ENCODE measurements around the gene GRAMD1B. TPM values are rescaled to one million over a fixed set of nuclear protein-coding genes. Genes with fewer than 3 reads are reported as not detected.

Gene GRAMD1B
- total RNA-seq, 1 experiment from 2014 or later: 12.7 TPM

DNA sequence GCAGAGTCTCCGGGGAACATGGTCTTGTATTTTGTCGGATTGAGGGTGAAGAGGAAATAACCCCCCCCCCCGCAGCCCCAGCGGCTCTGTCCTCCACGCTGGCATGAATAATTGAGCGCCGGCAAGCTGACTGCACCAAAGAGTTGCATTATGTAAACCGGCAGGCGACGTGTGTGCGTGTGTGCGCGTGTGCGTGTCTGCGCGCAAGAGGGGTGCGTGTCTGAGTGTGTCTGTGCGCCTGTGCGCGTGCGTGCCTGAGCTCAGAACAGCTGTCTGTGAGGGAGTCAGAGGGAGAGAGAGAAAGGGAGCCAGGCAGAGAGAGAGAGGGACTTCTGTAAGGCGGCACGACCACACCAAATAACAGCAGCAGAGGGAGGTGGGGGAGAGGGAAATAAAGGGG is 129.9 kb downstream of the GRAMD1B start:
- no peaks in the 10 kb centered on the region for H3K9me3 ChIP-seq (ENCODE audit: control insufficient read depth in 1 of 2, insufficient read depth in 1 of 2, low read depth in 1 of 2, low read length in 2 of 2)
- POLR2A ChIA-PET: no interaction called here
- DNase-seq (ENCODE audit: low read depth, low spot score): no peak
- H3K27ac ChIP-seq (ENCODE audit: low read depth, low read length): no peak overlapping the region
- H4K20me1 ChIP-seq (ENCODE audit: insufficient read depth): no peaks in the 10 kb centered on the region
- CTCF ChIA-PET: interaction anchor here (1.8 kb wide), 1 partner anchor 20 kb away, joined by 7 read pairs; no protein-coding TSS in a partner anchor
- H3K79me2 ChIP-seq (ENCODE audit: insufficient read depth, low read length): no peaks in the 10 kb centered on the region
- intact Hi-C loops (cut with micrococcal nuclease): no loop called here
- H2AFZ ChIP-seq (ENCODE audit: low read depth, low read length, poor library complexity, severe bottlenecking): no peak overlapping the region
- H3K36me3 ChIP-seq (ENCODE audit: control insufficient read depth in 1 of 2, insufficient read depth in 2 of 2, low read length in 2 of 2): no peaks in the 10 kb centered on the region
- no peak overlapping the region for H3K9ac ChIP-seq (ENCODE audit: low read length)
- TF ChIP-seq FOSL1 (IDR thresholded peaks at IDR 0.05; ENCODE audit: low read depth) (no peak), CEBPB (IDR thresholded peaks at IDR 0.05; ENCODE audit: low read depth) (no peak), RAD21 (IDR thresholded peaks at IDR 0.05; ENCODE audit: low read depth) (no peak), ZBTB33 (IDR thresholded peaks at IDR 0.05; ENCODE audit: extremely low read depth, insufficient replicate concordance, low read length) (no peak), JUND (IDR thresholded peaks at IDR 0.05) (no peak), EZH2phosphoT487 (IDR thresholded peaks at IDR 0.05; ENCODE audit: borderline replicate concordance) (no peak), SRF (IDR thresholded peaks at IDR 0.05; ENCODE audit: low read depth) (no peak), SIN3A (IDR thresholded peaks at IDR 0.05; ENCODE audit: low read depth) (no peak), YY1 (IDR thresholded peaks at IDR 0.05; ENCODE audit: extremely low read depth, insufficient replicate concordance, low read depth, low read length) (no peak), ELF1 (IDR thresholded peaks at IDR 0.05; ENCODE audit: borderline replicate concordance, low read depth) (no peak), POLR2A (IDR thresholded peaks at IDR 0.05; ENCODE audit: borderline replicate concordance, extremely low read depth, insufficient read depth, insufficient read length) (no peak), ZFX (IDR thresholded peaks at IDR 0.05) (no peak), EGR1 (IDR thresholded peaks at IDR 0.05; ENCODE audit: low read depth) (no peak), EZH2 (IDR thresholded peaks at IDR 0.05) (no peak), TCF7L2 (IDR thresholded peaks at IDR 0.05; ENCODE audit: borderline replicate concordance, extremely low read depth, insufficient read depth, insufficient read length) (no peak), CBX3 (IDR thresholded peaks at IDR 0.05; ENCODE audit: low read depth) (no peak), ZNF274 (IDR thresholded peaks at IDR 0.05; ENCODE audit: low read depth, low read length) (no peak)
- TF ChIP-seq, protein P1, sequence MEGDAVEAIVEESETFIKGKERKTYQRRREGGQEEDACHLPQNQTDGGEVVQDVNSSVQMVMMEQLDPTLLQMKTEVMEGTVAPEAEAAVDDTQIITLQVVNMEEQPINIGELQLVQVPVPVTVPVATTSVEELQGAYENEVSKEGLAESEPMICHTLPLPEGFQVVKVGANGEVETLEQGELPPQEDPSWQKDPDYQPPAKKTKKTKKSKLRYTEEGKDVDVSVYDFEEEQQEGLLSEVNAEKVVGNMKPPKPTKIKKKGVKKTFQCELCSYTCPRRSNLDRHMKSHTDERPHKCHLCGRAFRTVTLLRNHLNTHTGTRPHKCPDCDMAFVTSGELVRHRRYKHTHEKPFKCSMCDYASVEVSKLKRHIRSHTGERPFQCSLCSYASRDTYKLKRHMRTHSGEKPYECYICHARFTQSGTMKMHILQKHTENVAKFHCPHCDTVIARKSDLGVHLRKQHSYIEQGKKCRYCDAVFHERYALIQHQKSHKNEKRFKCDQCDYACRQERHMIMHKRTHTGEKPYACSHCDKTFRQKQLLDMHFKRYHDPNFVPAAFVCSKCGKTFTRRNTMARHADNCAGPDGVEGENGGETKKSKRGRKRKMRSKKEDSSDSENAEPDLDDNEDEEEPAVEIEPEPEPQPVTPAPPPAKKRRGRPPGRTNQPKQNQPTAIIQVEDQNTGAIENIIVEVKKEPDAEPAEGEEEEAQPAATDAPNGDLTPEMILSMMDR (IDR thresholded peaks at IDR 0.05 in 2 of 3, conservative IDR thresholded peaks at IDR 0.05 in 1 of 3; ENCODE audit: borderline replicate concordance in 1 of 3, insufficient read depth in 1 of 3, low read depth in 2 of 3, low read length in 2 of 3): no peak
- no peaks in the 10 kb centered on the region for H3K9me2 ChIP-seq (ENCODE audit: insufficient read depth)
- BruUV-seq (replicated peaks): no TSS peak
- no peak overlapping the region for H3K4me3 ChIP-seq (replicated peaks in 1 of 2; ENCODE audit: low read depth in 1 of 2, low read length in 2 of 2)
- no peaks in the 10 kb centered on the region for H3K27me3 ChIP-seq (ENCODE audit: insufficient read depth, low read length)
- RAD21 ChIA-PET (ENCODE audit: low non-redundant PET in 1 of 2, low total read pairs in 2 of 2, uncharacterized antibody in 2 of 2, unreplicated experiment in 2 of 2): no interaction called here
- ATAC-seq: no peak
- no peak overlapping the region for H3K4me2 ChIP-seq (ENCODE audit: low read length)
- H3K4me1 ChIP-seq (ENCODE audit: control insufficient read depth in 1 of 2, insufficient read depth in 2 of 2, low read length in 2 of 2): peaks cover 0 to 4% of the 10 kb centered on the region in 2 experiments; a peak in 2 of 4 replicates
